Gastroesophageal sphincter (tissue), 3 donors: ENCODE measurements around the gene COTL1.

Experiments
- CTCF ChIP-seq, 4 experiments: fragments of 200-600 bp in 2 of 4; fragments of 450-650 bp in 2 of 4; sonication (generic) in 1 of 4; IDR thresholded peaks; one replicate each; pipeline ENCODE4 v1.5.1; 2017 to 2019; ENCODE audit warnings: antibody characterized with exemption in 4 of 4, mild to moderate bottlenecking in 2 of 4, moderate library complexity in 2 of 4
- POLR2A ChIP-seq, 2 donors: fragments of 450-650 bp; IDR thresholded peaks; one replicate each; pipeline ENCODE4 v1.6.1; 2017; ENCODE audit warnings: antibody characterized with exemption in 2 of 2, mild to moderate bottlenecking in 2 of 2, moderate library complexity in 1 of 2

- no peak for TF ChIP-seq POLR2A (IDR thresholded peaks at IDR 0.05)
- no peak for TF ChIP-seq CTCF (IDR thresholded peaks at IDR 0.05)
Observed at GRCh38 chr16:84628226-84628731, 10.4 kb upstream of the COTL1 start.
